HL-60 (cell line): ENCODE measurements around the gene TCF23.

Source experiments
- DNase-seq, 2 experiments: peaks; one replicate each; pipeline ENCODE4 v3.0.0-alpha.2; 2010 to 2020; ENCODE audit warnings: low read depth in 1 of 2, low spot score in 1 of 2
- H3K27ac ChIP-seq: fragments of 250-450 bp; sonication (Bioruptor Pico); replicated peaks from 2 replicates; pipeline ENCODE4 v1.5.1; 2020; ENCODE audit warnings: mild to moderate bottlenecking, moderate library complexity
- H3K27me3 ChIP-seq: fragments of 250-450 bp; sonication (Bioruptor Pico); 2 replicates; pipeline ENCODE4 v1.5.1; 2021; ENCODE audit warnings: mild to moderate bottlenecking, moderate library complexity; ENCODE audit not compliant: insufficient read depth, poor library complexity, severe bottlenecking
- H3K4me3 ChIP-seq: replicated peaks from 2 replicates; pipeline ENCODE4 v1.5.1; 2011; ENCODE audit warnings: mild to moderate bottlenecking, control low read depth, low read length; ENCODE audit not compliant: insufficient read depth
- CTCF ChIP-seq: IDR thresholded peaks from one replicate; pipeline ENCODE4 v1.5.1; 2011; ENCODE audit warnings: low read length, control low read depth, inconsistent platforms; ENCODE audit not compliant: insufficient read depth
- GABPA ChIP-seq: IDR thresholded peaks from 2 replicates; pipeline ENCODE4 v1.6.1; 2012; ENCODE audit warnings: low read depth
- POLR2AphosphoS5 ChIP-seq: IDR thresholded peaks from 2 replicates; pipeline ENCODE4 v1.6.1; 2012; ENCODE audit warnings: low read depth
- REST ChIP-seq: IDR thresholded peaks from 2 replicates; pipeline ENCODE4 v1.6.1; 2012; ENCODE audit warnings: low read depth; ENCODE audit not compliant: insufficient replicate concordance
- SPI1 ChIP-seq: IDR thresholded peaks from 2 replicates; pipeline ENCODE4 v1.6.1; 2012; ENCODE audit warnings: low read depth, mild to moderate bottlenecking, borderline replicate concordance
- long read RNA-seq: library from polyadenylated mRNA; unstranded; transcript quantifications from one replicate; pipeline ENCODE4 v2.0.0, GENCODE V29; 2020

TCF23 gene
- long read RNA-seq: 0 reads

GRCh38 chr2:27148801-27149439 lies at the start of gene TCF23:
Gene TCF23 (plus strand): TSS chr2:27149004. CDS start chr2:27149134, 130 bp downstream.
- Histone ChIP-seq H3K27me3 (peaks cover under 1% of the 10 kb centered on the region), H3K27ac (no peak within 1 kb of the TSS), H3K4me3 (no peak within 1 kb of the TSS)
- DNase-seq: no peak
- no peak for TF ChIP-seq SPI1
- TF ChIP-seq GABPA: no peak
- no peak for TF ChIP-seq REST
- no peak for TF ChIP-seq CTCF
- no peak for TF ChIP-seq POLR2AphosphoS5

GRCh38 chr2:27099334-27099955 lies 49.4 kb upstream of the TCF23 start:
- Histone ChIP-seq H3K27ac (no peak overlapping the region), H3K4me3 (no peak overlapping the region), H3K27me3 (no peaks in the 10 kb centered on the region)
- TF ChIP-seq CTCF (no peak), REST (no peak), POLR2AphosphoS5 (no peak), SPI1 (no peak), GABPA (no peak)
- no peak for DNase-seq

GRCh38 chr2:27100036-27100435 lies 48.8 kb upstream of the TCF23 start:
- H3K27ac ChIP-seq: no peak overlapping the region
- no peaks in the 10 kb centered on the region for H3K27me3 ChIP-seq
- no peak for DNase-seq
- TF ChIP-seq POLR2AphosphoS5 (no peak), SPI1 (no peak), REST (no peak), CTCF (no peak), GABPA (no peak)
- no peak overlapping the region for H3K4me3 ChIP-seq
